Ishikawa (cell line): ENCODE results near the gene MYO3A.

ENCODE experiments used
- EP300 ChIP-seq: IDR thresholded peaks from 2 replicates; pipeline ENCODE4 v1.6.1; 2012; ENCODE audit warnings: borderline replicate concordance
- FOXM1 ChIP-seq: IDR thresholded peaks from 2 replicates; pipeline ENCODE4 v1.6.1; 2012; ENCODE audit warnings: low read depth, borderline replicate concordance
- MAX ChIP-seq: IDR thresholded peaks from 2 replicates; pipeline ENCODE4 v1.6.1; 2012
- RAD21 ChIP-seq: IDR thresholded peaks from 2 replicates; pipeline ENCODE4 v1.6.1; 2012; ENCODE audit warnings: low read depth
- REST ChIP-seq: IDR thresholded peaks from 2 replicates; pipeline ENCODE4 v1.6.1; 2012; ENCODE audit warnings: low read depth, mild to moderate bottlenecking
- TAF1 ChIP-seq: IDR thresholded peaks from 2 replicates; pipeline ENCODE4 v1.6.1; 2012; ENCODE audit warnings: low read depth, mild to moderate bottlenecking
- YY1 ChIP-seq: IDR thresholded peaks from 2 replicates; pipeline ENCODE4 v1.6.1; 2012; ENCODE audit warnings: low read depth

- TF ChIP-seq FOXM1 (no peak), YY1 (no peak), TAF1 (no peak), MAX (no peak), RAD21 (no peak), EP300 (no peak), REST (no peak)
Observed at GRCh38 chr10:26022831-26023230, 88.8 kb downstream of the MYO3A start.
